GM21717 (cell line): ENCODE data around the gene ANXA3.

Source experiments
- ATAC-seq: cut with Tn5 transposase; IDR thresholded peaks from one replicate; pipeline ENCODE4 v1.9.1; 2021; ENCODE audit warnings: mild to moderate bottlenecking, moderate library complexity; ENCODE audit not compliant: unreplicated experiment

ANXA3 gene

GRCh38 chr4:78642934-78643333 is 91.4 kb downstream of the ANXA3 start:
- ATAC-seq, result no peak

- ATAC-seq, result no peak
Measured at GRCh38 chr4:78644063-78644691, 92.6 kb downstream of the ANXA3 start.

- peak; percentile 88 for ATAC-seq
Measured at GRCh38 chr4:78644744-78645330, 93.3 kb downstream of the ANXA3 start.

GRCh38 chr4:78645853-78646757 is 94.5 kb downstream of the ANXA3 start:
- peak; percentile 44 for ATAC-seq

GRCh38 chr4:78647272-78647671 is 95.7 kb downstream of the ANXA3 start:
- no peak for ATAC-seq

- ATAC-seq, result no peak
Measured at GRCh38 chr4:78648640-78649363, 97.2 kb downstream of the ANXA3 start.

GRCh38 chr4:78650106-78651024 is 98.8 kb downstream of the ANXA3 start:
- ATAC-seq, result no peak

- no peak for ATAC-seq
Measured at GRCh38 chr4:78651250-78651860, 99.8 kb downstream of the ANXA3 start.

- no peak for ATAC-seq
Measured at GRCh38 chr4:78652282-78652876, 100.8 kb downstream of the ANXA3 start.

GRCh38 chr4:78653655-78654054 is 102.1 kb downstream of the ANXA3 start:
- ATAC-seq, result no peak

GRCh38 chr4:78654807-78655206 is 103.2 kb downstream of the ANXA3 start:
- no peak for ATAC-seq

GRCh38 chr4:78656968-78657445 is 105.4 kb downstream of the ANXA3 start:
- peak; percentile 45 for ATAC-seq

- no peak for ATAC-seq
Measured at GRCh38 chr4:78659264-78659663, 107.7 kb downstream of the ANXA3 start.

GRCh38 chr4:78659665-78660064 is 108.1 kb downstream of the ANXA3 start:
- ATAC-seq, result no peak
